ENCODE data around the gene VPS13D. TPM values are rescaled to one million over a fixed set of nuclear protein-coding genes. Genes with fewer than 3 reads are reported as not detected.

VPS13D gene
- polyA plus RNA-seq, 1 of the 3 experiments (the other 2 are of a cell fraction), result 15.0 TPM

GRCh38 chr1:12230549-12231275 is 882 bp downstream of the VPS13D start:
- ChIA-PET CTCF (interaction anchor here (0.9 to 2.3 kb wide), 7 partner anchors 8 to 428 kb away, joined by 3 to 10 read pairs (median 5); no protein-coding TSS in a partner anchor), POLR2A (no interaction called here)
- no peak overlapping the region; a peak in 1 of 4 replicates for H3K27ac ChIP-seq (ENCODE audit: low read depth in 2 of 2, low read length in 1 of 2)
- H3K4me1 ChIP-seq (ENCODE audit: control insufficient read depth in 1 of 2, insufficient read depth in 2 of 2, low read depth in 1 of 2, low read length in 1 of 2), result peaks cover 6 to 7% of the 10 kb centered on the region in 2 experiments; a peak in 2 of 4 replicates
- peak overlapping the region; percentile 76 to 85 for H3K4me3 ChIP-seq (ENCODE audit: low read depth in 2 of 2, low read length in 1 of 2)
- H3K9ac ChIP-seq, result peak overlapping the region; percentile 87
- peaks cover 42% of the 10 kb centered on the region for H3K79me2 ChIP-seq (ENCODE audit: insufficient read depth)
- WGBS (ENCODE audit: low lambda C conversion rate), result 1% methylated on average over 13 of the region's 36 CpGs
- no peaks in the 10 kb centered on the region for H3F3A ChIP-seq (replicated peaks; ENCODE audit: insufficient read depth)
- H3K9me2 ChIP-seq, result no peaks in the 10 kb centered on the region
- peak overlapping the region; percentile 70 for H2AFZ ChIP-seq (ENCODE audit: low read depth)
- H4K20me1 ChIP-seq (ENCODE audit: insufficient read depth), result 0 out of 2 replicates have a peak, but pooled peaks cover 12% of the 10 kb centered on the region
- no peaks in the 10 kb centered on the region for H3K9me3 ChIP-seq
- DNase-seq, result peak; percentile 68
- H3K36me3 ChIP-seq (replicated peaks in 1 of 2; ENCODE audit: control insufficient read depth in 1 of 2, insufficient read depth in 2 of 2, low read length in 1 of 2), result peaks cover 0 to 13% of the 10 kb centered on the region in 2 experiments
- peak overlapping the region; percentile 99 for H3K4me2 ChIP-seq
- no peaks in the 10 kb centered on the region for H3K27me3 ChIP-seq (ENCODE audit: insufficient read depth)
- TF ChIP-seq RFX5 (IDR thresholded peaks at IDR 0.05; ENCODE audit: low read length) (no peak), MXI1 (IDR thresholded peaks at IDR 0.05; ENCODE audit: low read depth, low read length) (0 out of 2 replicates have a peak, but pooled peaks have one; percentile 25)

GRCh38 chr1:12231276-12231595 is 1.4 kb downstream of the VPS13D start:
- POLR2A ChIA-PET, result no interaction called here
- Histone ChIP-seq H3K36me3 (replicated peaks in 1 of 2; ENCODE audit: control insufficient read depth in 1 of 2, insufficient read depth in 2 of 2, low read length in 1 of 2) (peaks cover 0 to 16% of the 10 kb centered on the region in 2 experiments), H3K4me3 (ENCODE audit: low read depth in 2 of 2, low read length in 1 of 2) (peak overlapping the region; percentile 76 to 85)

More at GRCh38 chr1:12231276-12231595, 1.4 kb downstream of the VPS13D start:
- H4K20me1 ChIP-seq (ENCODE audit: insufficient read depth), result 0 out of 2 replicates have a peak, but pooled peaks cover 12% of the 10 kb centered on the region
- no peak overlapping the region for H3K27ac ChIP-seq (ENCODE audit: low read depth in 2 of 2, low read length in 1 of 2)
- no peak for DNase-seq
- CTCF ChIA-PET, result interaction anchor here (0.9 to 1.8 kb wide), 5 partner anchors 9 to 107 kb away, joined by 3 to 6 read pairs (median 5); no protein-coding TSS in a partner anchor
- WGBS (ENCODE audit: low lambda C conversion rate), result 60% methylated on average over 3 of the region's 4 CpGs
- peak overlapping the region; percentile 87; the same call in 1 of the 2 replicates for H3K9ac ChIP-seq
- no peaks in the 10 kb centered on the region for H3F3A ChIP-seq (replicated peaks; ENCODE audit: insufficient read depth)
- H2AFZ ChIP-seq (ENCODE audit: low read depth), result peak overlapping the region; percentile 70
- no peaks in the 10 kb centered on the region for H3K27me3 ChIP-seq (ENCODE audit: insufficient read depth)
- TF ChIP-seq YY1 (IDR thresholded peaks at IDR 0.05; ENCODE audit: low read depth) (no peak), JUND (IDR thresholded peaks at IDR 0.05) (no peak), TCF12 (IDR thresholded peaks at IDR 0.05) (no peak), REST (IDR thresholded peaks at IDR 0.05; ENCODE audit: low read depth, low read length) (no peak), CHD2 (IDR thresholded peaks at IDR 0.05; ENCODE audit: low read length, partially characterized antibody) (no peak), SIN3A (IDR thresholded peaks at IDR 0.05; ENCODE audit: borderline replicate concordance, low read depth, low read length) (no peak), EZH2phosphoT487 (IDR thresholded peaks at IDR 0.05; ENCODE audit: borderline replicate concordance, low read depth) (no peak), SMC3 (IDR thresholded peaks at IDR 0.05; ENCODE audit: low read depth, low read length) (no peak), MEF2A (IDR thresholded peaks at IDR 0.05; ENCODE audit: borderline replicate concordance, low read depth) (no peak)
- peaks cover 6 to 7% of the 10 kb centered on the region in 2 experiments; a peak in 2 of 4 replicates for H3K4me1 ChIP-seq (ENCODE audit: control insufficient read depth in 1 of 2, insufficient read depth in 2 of 2, low read depth in 1 of 2, low read length in 1 of 2)
- no peaks in the 10 kb centered on the region for H3K9me3 ChIP-seq
- peaks cover 42% of the 10 kb centered on the region for H3K79me2 ChIP-seq (ENCODE audit: insufficient read depth)
- peak overlapping the region; percentile 99 for H3K4me2 ChIP-seq
- H3K9me2 ChIP-seq, result no peaks in the 10 kb centered on the region

Measured in SK-N-SH (cell line).